PC-9 (cell line): ENCODE data around the gene CADM4. TPM values are rescaled to one million over a fixed set of nuclear protein-coding genes. Genes with fewer than 3 reads are reported as not detected.
A peak's percentile ranks its signal among the peaks of the same experiment; 100 is the strongest.

ENCODE experiments used
- BruUV-seq: library from RNA; stranded (reverse); fragments of 400-500 nt; replicated peaks from 2 replicates; lab custom pipeline; 2021; lab: Mats Ljungman, UMichigan
- CTCF ChIA-PET: fragments of 300-600 bp; sonication (Branson Sonifier 250); formaldehyde crosslinking; loops from one replicate; lab custom pipeline; 2022; ENCODE audit warnings: antibody characterized with exemption; lab: Charles Lee
- POLR2A ChIA-PET: fragments of 300-600 bp; sonication (Branson Sonifier 250); formaldehyde crosslinking; loops from one replicate; lab custom pipeline; 2022; ENCODE audit warnings: antibody characterized with exemption; ENCODE audit not compliant: unreplicated experiment; lab: Charles Lee
- DNase-seq, 2 experiments: peaks; one replicate each; pipeline versions ENCODE4 v3.0.0 to v3.0.0-alpha.2; 2015 to 2022; ENCODE audit warnings: mixed read lengths in 1 of 2
- H2AFZ ChIP-seq: fragments of 200-600 bp; sonication (generic); 2 replicates; pipeline ENCODE4 v1.8.1; 2017; ENCODE audit warnings: antibody characterized with exemption
- H3F3A ChIP-seq: fragments of 200-600 bp; sonication (generic); 2 replicates; pipeline ENCODE4 v1.8.1; 2017; ENCODE audit warnings: antibody characterized with exemption, mild to moderate bottlenecking, low read depth; ENCODE audit not compliant: insufficient read depth
- H3K27ac ChIP-seq: fragments of 200-600 bp; sonication (generic); 2 replicates; pipeline ENCODE4 v1.6.1; 2016; ENCODE audit warnings: mixed run types
- H3K27me3 ChIP-seq: fragments of 200-600 bp; sonication (generic); 2 replicates; pipeline ENCODE4 v1.6.1; 2016; ENCODE audit warnings: low read depth, mixed run types; ENCODE audit not compliant: insufficient read depth
- H3K36me3 ChIP-seq: fragments of 200-600 bp; sonication (generic); 2 replicates; pipeline ENCODE4 v1.6.1; 2016; ENCODE audit warnings: low read depth, mixed run types
- H3K4me1 ChIP-seq: fragments of 200-600 bp; sonication (generic); replicated peaks from 2 replicates; pipeline ENCODE4 v1.6.1; 2016; ENCODE audit warnings: mixed run types; ENCODE audit not compliant: insufficient read depth
- H3K4me2 ChIP-seq: fragments of 200-600 bp; sonication (generic); 2 replicates; pipeline ENCODE4 v1.6.1; 2017; ENCODE audit warnings: mixed run types
- H3K4me3 ChIP-seq: fragments of 200-600 bp; sonication (generic); 2 replicates; pipeline ENCODE4 v1.6.1; 2016; ENCODE audit warnings: mixed run types
- H3K79me2 ChIP-seq: fragments of 200-600 bp; sonication (generic); 2 replicates; pipeline ENCODE4 v1.6.1; 2017; ENCODE audit warnings: low read depth, mixed run types
- H3K9me2 ChIP-seq: fragments of 200-600 bp; sonication (generic); 2 replicates; pipeline ENCODE4 v1.8.1; 2017; ENCODE audit warnings: mild to moderate bottlenecking; ENCODE audit not compliant: insufficient read depth
- H3K9me3 ChIP-seq: fragments of 200-600 bp; sonication (generic); 2 replicates; pipeline ENCODE4 v1.8.1; 2016; ENCODE audit warnings: low read depth; ENCODE audit not compliant: insufficient read depth
- H4K20me1 ChIP-seq: fragments of 200-600 bp; sonication (generic); 2 replicates; pipeline ENCODE4 v1.8.1; 2017; ENCODE audit not compliant: insufficient read depth
- EZH2 ChIP-seq: fragments of 200-600 bp; sonication (generic); IDR thresholded peaks from 2 replicates; pipeline ENCODE4 v1.8.0; 2017; ENCODE audit warnings: antibody characterized with exemption, low read depth
- intact Hi-C: fragments of 100-400 bp; cut with micrococcal nuclease; formaldehyde crosslinking; loops from one replicate; pipeline ENCODE4 v1.10.0; 2022; ENCODE audit not compliant: unreplicated experiment
- total RNA-seq: library from RNA; stranded (reverse); gene quantifications from 2 replicates; pipeline ENCODE4 v1.2.3, GENCODE V29; 2021
- TF ChIP-seq, protein P1 (sequence below): fragments of 200-600 bp; sonication (generic); conservative IDR thresholded peaks from 2 replicates; pipeline ENCODE4 v1.6.1; 2017; ENCODE audit warnings: mixed run types, antibody characterized with exemption, mild to moderate bottlenecking, moderate library complexity

CADM4 gene
- total RNA-seq, 1 experiment from 2014 or later, result 71.1 TPM

DNA sequence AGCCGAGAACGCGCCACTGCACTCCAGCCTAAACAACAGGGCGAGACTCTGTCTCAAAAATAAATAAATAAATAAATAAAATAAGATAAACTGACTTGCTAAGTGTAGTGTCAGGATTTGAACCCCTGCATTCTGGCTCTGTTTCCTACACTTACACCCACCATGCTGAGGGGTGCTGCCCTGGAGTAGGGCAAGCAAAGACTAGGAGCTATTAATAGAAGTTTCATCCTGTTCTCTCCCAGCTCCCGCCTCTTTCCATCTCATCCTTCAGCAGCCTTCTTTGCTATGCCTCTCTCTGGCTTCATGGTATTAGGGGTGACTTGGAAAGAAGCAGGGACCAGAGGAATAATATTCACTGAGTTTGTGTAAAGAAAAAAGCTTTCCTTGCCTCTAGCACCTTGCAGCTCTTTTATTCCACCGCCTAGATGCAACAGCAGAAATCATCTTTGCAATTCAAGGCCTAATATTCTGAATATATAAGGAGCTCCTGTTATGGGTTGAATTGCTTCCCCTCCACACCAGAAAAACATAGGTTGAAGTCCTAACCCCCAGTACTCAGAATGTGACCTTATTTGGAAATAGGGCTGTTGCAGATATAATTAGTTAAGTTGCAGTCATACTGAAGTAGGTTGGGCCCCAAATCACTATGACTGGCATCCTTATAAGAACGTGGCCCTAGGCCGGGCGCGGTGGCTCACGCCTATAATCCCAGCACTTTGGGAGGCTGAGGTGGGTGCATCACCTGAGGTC lies 39.0 kb upstream of the CADM4 start:
- Histone ChIP-seq H3K9me3 (no peaks in the 10 kb centered on the region), H3K27me3 (no peaks in the 10 kb centered on the region), H3K79me2 (0 out of 2 replicates have a peak, but pooled peaks cover 6% of the 10 kb centered on the region), H3K4me3 (no peak overlapping the region), H3K9me2 (no peaks in the 10 kb centered on the region), H2AFZ (no peak overlapping the region), H3K36me3 (no peaks in the 10 kb centered on the region), H3K4me2 (no peak overlapping the region), H3F3A (peaks cover 34% of the 10 kb centered on the region), H3K4me1 (peaks cover 24% of the 10 kb centered on the region), H4K20me1 (no peaks in the 10 kb centered on the region), H3K27ac (peak overlapping the region; percentile 30)
- no peak for TF ChIP-seq EZH2
- TF ChIP-seq, protein P1, sequence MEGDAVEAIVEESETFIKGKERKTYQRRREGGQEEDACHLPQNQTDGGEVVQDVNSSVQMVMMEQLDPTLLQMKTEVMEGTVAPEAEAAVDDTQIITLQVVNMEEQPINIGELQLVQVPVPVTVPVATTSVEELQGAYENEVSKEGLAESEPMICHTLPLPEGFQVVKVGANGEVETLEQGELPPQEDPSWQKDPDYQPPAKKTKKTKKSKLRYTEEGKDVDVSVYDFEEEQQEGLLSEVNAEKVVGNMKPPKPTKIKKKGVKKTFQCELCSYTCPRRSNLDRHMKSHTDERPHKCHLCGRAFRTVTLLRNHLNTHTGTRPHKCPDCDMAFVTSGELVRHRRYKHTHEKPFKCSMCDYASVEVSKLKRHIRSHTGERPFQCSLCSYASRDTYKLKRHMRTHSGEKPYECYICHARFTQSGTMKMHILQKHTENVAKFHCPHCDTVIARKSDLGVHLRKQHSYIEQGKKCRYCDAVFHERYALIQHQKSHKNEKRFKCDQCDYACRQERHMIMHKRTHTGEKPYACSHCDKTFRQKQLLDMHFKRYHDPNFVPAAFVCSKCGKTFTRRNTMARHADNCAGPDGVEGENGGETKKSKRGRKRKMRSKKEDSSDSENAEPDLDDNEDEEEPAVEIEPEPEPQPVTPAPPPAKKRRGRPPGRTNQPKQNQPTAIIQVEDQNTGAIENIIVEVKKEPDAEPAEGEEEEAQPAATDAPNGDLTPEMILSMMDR, result no peak
- intact Hi-C loops, result no loop called here
- ChIA-PET CTCF (interaction anchor here (0.6 kb wide), 1 partner anchor 570 kb away, joined by 3 read pairs; no protein-coding TSS in a partner anchor), POLR2A (no interaction called here)
- peak in 1 of 2 experiments; percentile 56 for DNase-seq
- no TSS peak for BruUV-seq

DNA sequence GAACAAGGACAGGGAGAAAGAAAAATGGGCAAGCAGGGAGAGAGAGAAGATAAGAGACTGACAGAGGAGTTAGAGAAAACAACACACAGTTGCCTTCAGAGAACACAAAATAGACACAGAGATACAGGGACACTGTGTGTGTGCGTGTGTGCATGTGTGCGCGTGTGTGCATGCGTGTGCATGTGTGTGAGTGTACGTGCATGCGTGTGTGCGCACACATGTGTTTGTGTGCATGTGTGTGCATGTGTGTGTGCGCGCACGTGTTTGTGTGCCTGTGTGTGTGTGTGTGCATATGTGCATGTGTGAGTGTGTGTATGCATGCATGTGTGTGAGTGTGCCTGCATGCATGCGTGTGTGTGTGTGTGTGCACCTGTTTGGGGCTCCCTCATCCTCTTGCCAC lies 36.3 kb upstream of the CADM4 start:
- H3K27me3 ChIP-seq, result no peaks in the 10 kb centered on the region
- no peak for DNase-seq
- 0 out of 2 replicates have a peak, but pooled peaks cover 6% of the 10 kb centered on the region for H3K79me2 ChIP-seq
- H3K4me2 ChIP-seq, result peak overlapping the region; percentile 85
- H3K36me3 ChIP-seq, result no peaks in the 10 kb centered on the region
- no peaks in the 10 kb centered on the region for H3K9me2 ChIP-seq
- no peaks in the 10 kb centered on the region for H4K20me1 ChIP-seq
- no peak overlapping the region; the same call in 1 of the 2 replicates for H2AFZ ChIP-seq
- TF ChIP-seq, protein P1, result no peak
- no peak for TF ChIP-seq EZH2
- H3K4me3 ChIP-seq, result no peak overlapping the region
- no peaks in the 10 kb centered on the region for H3K9me3 ChIP-seq
- POLR2A ChIA-PET, result interaction anchor here (0.6 to 1.0 kb wide), 2 partner anchors 11 to 124 kb away, joined by 4 to 14 read pairs; no protein-coding TSS in a partner anchor
- no TSS peak for BruUV-seq
- intact Hi-C loops, result loop anchor here (1.0 kb wide), 2 partner anchors 11 to 25 kb away; no protein-coding TSS in a partner anchor
- CTCF ChIA-PET, result interaction anchor here (0.6 kb wide), 1 partner anchor 841 kb away, joined by 3 read pairs; no protein-coding TSS in a partner anchor
- peaks cover 47% of the 10 kb centered on the region for H3F3A ChIP-seq
- peak overlapping the region; percentile 99 for H3K27ac ChIP-seq
- H3K4me1 ChIP-seq, result peaks cover 41% of the 10 kb centered on the region

DNA sequence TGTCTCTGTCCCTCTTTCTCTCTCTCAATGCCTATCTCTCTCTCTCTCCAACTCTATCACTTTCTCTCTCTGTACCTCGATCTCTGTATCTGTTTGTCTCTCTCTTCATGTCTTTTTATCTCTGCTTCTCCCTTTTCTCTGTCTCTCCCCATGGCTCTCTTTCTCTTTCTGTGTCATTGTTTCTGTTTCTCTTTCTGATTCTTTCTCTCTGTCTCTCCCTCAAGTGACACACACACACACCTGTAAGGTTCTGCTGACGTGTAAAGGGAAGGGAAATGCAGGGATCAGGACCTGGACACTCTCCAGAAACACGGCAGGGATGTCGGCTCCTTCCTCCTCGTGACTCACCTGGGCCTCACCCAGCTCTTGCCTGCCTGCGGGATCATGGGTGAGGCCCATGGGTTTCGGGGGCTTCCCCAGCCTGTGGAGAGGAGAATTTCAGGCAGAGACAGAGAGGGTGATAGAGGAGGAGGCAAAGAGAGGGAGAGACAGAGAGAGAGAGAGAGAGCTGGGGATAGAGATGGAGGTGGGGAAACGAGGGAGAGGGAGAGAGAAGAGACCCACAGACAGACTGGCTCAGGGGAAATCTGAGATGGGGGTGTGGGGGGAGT lies 35.7 kb upstream of the CADM4 start:
- ChIA-PET CTCF (interaction anchor here (0.6 to 0.7 kb wide), 5 partner anchors 11 to 1923 kb away, joined by 3 to 15 read pairs (median 7); no protein-coding TSS in a partner anchor), POLR2A (interaction anchor here (0.6 to 1.0 kb wide), 4 partner anchors 12 to 125 kb away, joined by 4 to 14 read pairs (median 6); no protein-coding TSS in a partner anchor)
- intact Hi-C loops, result loop anchor here (1.0 kb wide), 2 partner anchors 12 to 26 kb away; no protein-coding TSS in a partner anchor
- H3K27me3 ChIP-seq, result no peaks in the 10 kb centered on the region
- peak overlapping the region; percentile 47; the same call in 1 of the 2 replicates for H3K4me3 ChIP-seq
- peak; percentile 90 to 95 for DNase-seq
- H3K4me2 ChIP-seq, result peak overlapping the region; percentile 85
- BruUV-seq, result no TSS peak
- no peaks in the 10 kb centered on the region for H4K20me1 ChIP-seq
- 0 out of 2 replicates have a peak, but pooled peaks cover 6% of the 10 kb centered on the region for H3K79me2 ChIP-seq
- H3K9me3 ChIP-seq, result no peaks in the 10 kb centered on the region
- H3K27ac ChIP-seq, result peak overlapping the region; percentile 99
- peak overlapping the region; percentile 53; the same call in 1 of the 2 replicates for H2AFZ ChIP-seq
- no peaks in the 10 kb centered on the region for H3K9me2 ChIP-seq
- H3F3A ChIP-seq, result peaks cover 52% of the 10 kb centered on the region
- no peak for TF ChIP-seq EZH2
- TF ChIP-seq, protein P1, result no peak
- peaks cover 46% of the 10 kb centered on the region for H3K4me1 ChIP-seq
- H3K36me3 ChIP-seq, result no peaks in the 10 kb centered on the region
